ENCODE measurements around the gene PCNT. TPM values are rescaled to one million over a fixed set of nuclear protein-coding genes. Genes with fewer than 3 reads are reported as not detected.
"Not testable (repeated sequence)": the region's sequence is repeated elsewhere in the genome, so short reads cannot be mapped to it uniquely, and the experiment has no call there.

Gene PCNT
- total and polyA plus RNA-seq, 10 of the 15 experiments (the other 5 are each of a cell fraction or from before 2014, with no cell fraction given) = 2.9 to 39.6 (median 20.5) TPM

GRCh38 chr21:46433116-46433515 is 109.2 kb downstream of the PCNT start:
- H3K27ac ChIP-seq (ENCODE audit: control insufficient read depth, insufficient read depth); CTCF ChIA-PET; BruUV-seq (replicated peaks); H3K9ac ChIP-seq (ENCODE audit: control insufficient read depth, insufficient read depth, low read length); H3K27me3 ChIP-seq (replicated peaks in 1 of 2; ENCODE audit: control insufficient read depth in 2 of 2, insufficient read depth in 2 of 2, low read length in 1 of 2); ATAC-seq; H3K4me3 ChIP-seq; FAIRE-seq; H3K4me2 ChIP-seq (ENCODE audit: control insufficient read depth, insufficient read depth); SMC1A ChIA-PET (ENCODE audit: uncharacterized antibody, unreplicated experiment); RAD21 ChIA-PET (ENCODE audit: unreplicated experiment); H3K9me3 ChIP-seq (replicated peaks; ENCODE audit: control insufficient read depth, insufficient read depth, low read length); H2AFZ ChIP-seq (ENCODE audit: control insufficient read depth, low read depth, low read length); H3K4me1 ChIP-seq (ENCODE audit: control insufficient read depth, insufficient read depth, low read length); H3K79me2 ChIP-seq (ENCODE audit: control insufficient read depth, insufficient read depth, low read length); POLR2A ChIA-PET; in situ Hi-C loops (cut with MboI); H4K20me1 ChIP-seq (ENCODE audit: control insufficient read depth, insufficient read depth); intact Hi-C loops (cut with micrococcal nuclease; ENCODE audit: unreplicated experiment); DNase-seq (ENCODE audit: low read depth, low spot score): not testable (repeated sequence)
- WGBS (ENCODE audit: insufficient coverage, insufficient replicate concordance, low lambda C conversion rate, missing lambda C conversion rate) = 84% methylated on average over 11 of the region's 11 CpGs
- H3K36me3 ChIP-seq (ENCODE audit: control insufficient read depth in 2 of 2, insufficient read depth in 2 of 2, low read length in 1 of 2) = peaks cover 0 to 34% of the 10 kb centered on the region in 2 experiments; a peak in 3 of 4 replicates

GRCh38 chr21:46434322-46434958 is 110.5 kb downstream of the PCNT start:
- no peak for DNase-seq (ENCODE audit: low read depth, low spot score)
- Histone ChIP-seq H3K9ac (ENCODE audit: control insufficient read depth, insufficient read depth, low read length) (no peak overlapping the region), H3K4me2 (ENCODE audit: control insufficient read depth, insufficient read depth) (no peak overlapping the region), H4K20me1 (ENCODE audit: control insufficient read depth, insufficient read depth) (no peaks in the 10 kb centered on the region), H3K36me3 (ENCODE audit: control insufficient read depth in 2 of 2, insufficient read depth in 2 of 2, low read length in 1 of 2) (peaks cover 2 to 35% of the 10 kb centered on the region in 2 experiments; a peak in 3 of 4 replicates), H3K27me3 (replicated peaks in 1 of 2; ENCODE audit: control insufficient read depth in 2 of 2, insufficient read depth in 2 of 2, low read length in 1 of 2) (no peaks in the 10 kb centered on the region), H3K9me3 (replicated peaks; ENCODE audit: control insufficient read depth, insufficient read depth, low read length) (no peaks in the 10 kb centered on the region), H3K4me1 (ENCODE audit: control insufficient read depth, insufficient read depth, low read length) (no peaks in the 10 kb centered on the region), H3K27ac (ENCODE audit: control insufficient read depth, insufficient read depth) (no peak overlapping the region), H2AFZ (ENCODE audit: control insufficient read depth, low read depth, low read length) (no peak overlapping the region), H3K4me3 (no peak overlapping the region), H3K79me2 (ENCODE audit: control insufficient read depth, insufficient read depth, low read length) (no peaks in the 10 kb centered on the region)
- RAD21 ChIA-PET (ENCODE audit: unreplicated experiment) = no interaction called here
- SMC1A ChIA-PET (ENCODE audit: uncharacterized antibody, unreplicated experiment) = no interaction called here
- POLR2A ChIA-PET = no interaction called here
- no TSS peak for BruUV-seq (replicated peaks)
- intact Hi-C loops (cut with micrococcal nuclease; ENCODE audit: unreplicated experiment) = no loop called here
- CTCF ChIA-PET = no interaction called here
- FAIRE-seq = no peak
- in situ Hi-C loops (cut with MboI) = no loop called here
- WGBS (ENCODE audit: insufficient coverage, insufficient replicate concordance, low lambda C conversion rate, missing lambda C conversion rate) = 94% methylated on average over 21 of the region's 23 CpGs
- ATAC-seq = no peak
- TF ChIP-seq JUND (IDR thresholded peaks at IDR 0.05; ENCODE audit: low read depth, low read length) (no peak), RCOR1 (conservative IDR thresholded peaks at IDR 0.05; ENCODE audit: low read depth, low read length) (no peak), IRF5 (IDR thresholded peaks at IDR 0.05; ENCODE audit: borderline replicate concordance) (no peak), POLR2AphosphoS5 (IDR thresholded peaks at IDR 0.05; ENCODE audit: low read length) (no peak), BACH1 (IDR thresholded peaks at IDR 0.05; ENCODE audit: borderline replicate concordance) (no peak)
